ENCODE results near the gene EPHA4.

The EPHA4 gene

DNA sequence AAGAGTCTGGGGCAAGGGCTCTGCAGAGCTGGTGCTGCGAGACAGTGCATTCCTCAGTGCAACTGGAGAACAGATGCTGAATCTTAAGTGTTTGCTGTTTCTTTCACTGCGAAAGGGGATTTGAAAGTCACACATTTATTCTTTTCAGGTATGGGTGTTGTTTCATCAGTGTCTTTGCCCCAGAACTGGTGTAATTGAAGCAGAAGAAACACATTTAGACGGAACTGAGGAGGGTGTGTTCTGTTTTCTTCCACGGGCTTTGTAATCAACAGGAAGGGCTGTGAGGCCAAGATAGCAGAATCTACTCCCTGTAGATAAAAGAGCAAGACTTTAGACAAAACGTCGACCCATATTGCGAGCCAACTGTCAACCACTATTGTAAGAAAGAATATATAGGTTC is 151.9 kb downstream of the EPHA4 start:
- Histone ChIP-seq H3K36me3 (ENCODE audit: insufficient read depth) (no peaks in the 10 kb centered on the region), H3K4me3 (IDR thresholded peaks at IDR 0.05; ENCODE audit: insufficient read depth, low read depth, low read length) (no peak overlapping the region), H3K27me3 (ENCODE audit: insufficient read depth, low read depth) (no peaks in the 10 kb centered on the region), H3K79me2 (ENCODE audit: insufficient read depth, low read depth) (no peaks in the 10 kb centered on the region), H4K20me1 (ENCODE audit: insufficient read depth) (no peaks in the 10 kb centered on the region), H2AFZ (ENCODE audit: low read depth) (no peak overlapping the region), H3K27ac (no peak overlapping the region), H3K9ac (no peak overlapping the region), H3K4me1 (ENCODE audit: low read depth, poor library complexity, severe bottlenecking) (no peaks in the 10 kb centered on the region), H3K4me2 (no peak overlapping the region)
- no peak for TF ChIP-seq CTCF (conservative IDR thresholded peaks at IDR 0.05; ENCODE audit: low read depth, low read length)

DNA sequence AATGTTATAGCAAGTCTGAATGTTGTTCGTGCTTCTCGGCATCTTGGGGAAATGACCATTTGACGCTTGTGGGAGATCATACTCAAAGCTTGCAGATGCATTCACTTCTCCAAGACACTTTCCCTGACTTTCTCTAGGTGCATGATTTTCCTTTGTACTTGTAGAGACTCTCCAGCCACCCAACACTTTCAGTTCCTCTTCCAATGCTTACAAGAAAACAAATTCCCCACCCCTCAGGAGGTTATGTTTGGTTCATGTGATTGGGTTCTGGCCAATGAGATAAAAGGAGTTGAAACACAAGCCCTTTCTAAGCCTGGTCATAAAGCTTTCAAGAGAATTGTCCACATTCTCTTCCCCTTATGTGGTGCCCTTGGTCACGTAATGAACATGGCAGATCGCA is 156.3 kb downstream of the EPHA4 start:
- H3K36me3 ChIP-seq (ENCODE audit: insufficient read depth) = no peaks in the 10 kb centered on the region
- H3K27me3 ChIP-seq (ENCODE audit: insufficient read depth, low read depth) = no peaks in the 10 kb centered on the region
- H3K4me2 ChIP-seq = no peak overlapping the region
- no peaks in the 10 kb centered on the region for H4K20me1 ChIP-seq (ENCODE audit: insufficient read depth)
- no peak overlapping the region for H3K9ac ChIP-seq
- no peak overlapping the region for H3K27ac ChIP-seq
- no peak overlapping the region for H2AFZ ChIP-seq (ENCODE audit: low read depth)
- no peaks in the 10 kb centered on the region for H3K4me1 ChIP-seq (ENCODE audit: low read depth, poor library complexity, severe bottlenecking)
- no peak for TF ChIP-seq CTCF (conservative IDR thresholded peaks at IDR 0.05; ENCODE audit: low read depth, low read length)
- H3K79me2 ChIP-seq (ENCODE audit: insufficient read depth, low read depth) = no peaks in the 10 kb centered on the region
- H3K4me3 ChIP-seq (IDR thresholded peaks at IDR 0.05; ENCODE audit: insufficient read depth, low read depth, low read length) = no peak overlapping the region

- Histone ChIP-seq H3K27ac (no peak overlapping the region), H3K27me3 (ENCODE audit: insufficient read depth, low read depth) (no peaks in the 10 kb centered on the region), H3K9ac (no peak overlapping the region), H3K79me2 (ENCODE audit: insufficient read depth, low read depth) (no peaks in the 10 kb centered on the region), H3K4me3 (IDR thresholded peaks at IDR 0.05; ENCODE audit: insufficient read depth, low read depth, low read length) (no peak overlapping the region), H4K20me1 (ENCODE audit: insufficient read depth) (no peaks in the 10 kb centered on the region), H3K4me1 (ENCODE audit: low read depth, poor library complexity, severe bottlenecking) (no peaks in the 10 kb centered on the region), H3K36me3 (ENCODE audit: insufficient read depth) (no peaks in the 10 kb centered on the region), H3K4me2 (no peak overlapping the region), H2AFZ (ENCODE audit: low read depth) (no peak overlapping the region)
- TF ChIP-seq CTCF (conservative IDR thresholded peaks at IDR 0.05; ENCODE audit: low read depth, low read length) = no peak
Measured at GRCh38 chr2:221412978-221413377, 159.1 kb downstream of the EPHA4 start.

- no peak overlapping the region for H3K4me2 ChIP-seq
- no peak overlapping the region for H2AFZ ChIP-seq (ENCODE audit: low read depth)
- no peaks in the 10 kb centered on the region for H3K4me1 ChIP-seq (ENCODE audit: low read depth, poor library complexity, severe bottlenecking)
- no peak overlapping the region for H3K9ac ChIP-seq
- H3K79me2 ChIP-seq (ENCODE audit: insufficient read depth, low read depth) = no peaks in the 10 kb centered on the region
- TF ChIP-seq CTCF (conservative IDR thresholded peaks at IDR 0.05; ENCODE audit: low read depth, low read length) = no peak
- no peaks in the 10 kb centered on the region for H3K27me3 ChIP-seq (ENCODE audit: insufficient read depth, low read depth)
- no peaks in the 10 kb centered on the region for H4K20me1 ChIP-seq (ENCODE audit: insufficient read depth)
- H3K36me3 ChIP-seq (ENCODE audit: insufficient read depth) = no peaks in the 10 kb centered on the region
- H3K27ac ChIP-seq = no peak overlapping the region
- H3K4me3 ChIP-seq (IDR thresholded peaks at IDR 0.05; ENCODE audit: insufficient read depth, low read depth, low read length) = no peak overlapping the region
Measured at GRCh38 chr2:221410487-221410886, 161.6 kb downstream of the EPHA4 start.

GRCh38 chr2:221407765-221408164 is 164.3 kb downstream of the EPHA4 start:
- Histone ChIP-seq H2AFZ (ENCODE audit: low read depth) (no peak overlapping the region), H3K79me2 (ENCODE audit: insufficient read depth, low read depth) (no peaks in the 10 kb centered on the region), H3K27ac (no peak overlapping the region), H3K9ac (no peak overlapping the region), H3K4me2 (no peak overlapping the region), H3K4me1 (ENCODE audit: low read depth, poor library complexity, severe bottlenecking) (no peaks in the 10 kb centered on the region), H3K4me3 (IDR thresholded peaks at IDR 0.05; ENCODE audit: insufficient read depth, low read depth, low read length) (no peak overlapping the region), H3K27me3 (ENCODE audit: insufficient read depth, low read depth) (no peaks in the 10 kb centered on the region), H4K20me1 (ENCODE audit: insufficient read depth) (no peaks in the 10 kb centered on the region), H3K36me3 (ENCODE audit: insufficient read depth) (no peaks in the 10 kb centered on the region)
- TF ChIP-seq CTCF (conservative IDR thresholded peaks at IDR 0.05; ENCODE audit: low read depth, low read length) = no peak

All from KMS-11 (cell line).